ENCODE measurements around the gene AOC2.

Gene AOC2

GRCh38 chr17:42844271-42844670 lies at the start of gene AOC2:
TSS of gene AOC2 (plus strand) at chr17:42844580. CDS start at chr17:42844627, 47 bp downstream.
- Histone ChIP-seq H3K27ac (ENCODE audit: low read depth, low read length) (no peak within 1 kb of the TSS), H3K4me1 (ENCODE audit: control insufficient read depth in 1 of 2, insufficient read depth in 2 of 2, low read length in 2 of 2) (peaks cover 0 to 2% of the 10 kb centered on the region in 2 donors), H3K27me3 (ENCODE audit: control insufficient read depth in 1 of 2, insufficient read depth in 2 of 2, low read length in 2 of 2) (no peaks in the 10 kb centered on the region), H3K9ac (ENCODE audit: low read depth in 1 of 2, low read length in 2 of 2) (no peak within 1 kb of the TSS), H3K9me3 (ENCODE audit: control insufficient read depth in 1 of 2, low read length in 2 of 2) (no peaks in the 10 kb centered on the region), H3K4me3 (ENCODE audit: low read depth in 1 of 2, low read length in 2 of 2) (no peak within 1 kb of the TSS), H3K36me3 (ENCODE audit: control insufficient read depth in 1 of 2, insufficient read depth in 2 of 2, low read length in 2 of 2) (peaks cover 39 to 53% of the 10 kb centered on the region in 2 donors)

DNA sequence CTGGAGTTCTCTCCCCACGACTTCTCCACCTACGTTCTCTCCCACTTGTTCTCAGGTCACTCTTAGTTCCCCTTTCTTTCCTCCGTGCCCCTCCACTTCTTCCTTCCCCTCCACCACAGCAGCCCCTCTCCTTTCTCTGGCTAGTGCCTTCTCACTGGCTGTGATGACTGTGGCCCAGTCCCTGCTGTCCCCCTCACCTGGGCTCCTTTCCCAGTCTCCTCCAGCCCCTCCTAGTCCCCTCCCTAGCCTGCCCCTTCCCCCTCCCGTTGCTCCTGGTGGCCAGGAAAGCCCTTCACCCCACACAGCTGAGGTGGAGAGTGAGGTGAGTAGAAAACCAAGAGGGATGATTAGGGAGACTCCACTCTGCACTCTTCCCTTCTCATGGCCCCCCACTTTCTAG lies 49.3 kb upstream of the AOC2 start:
- Histone ChIP-seq H3K36me3 (ENCODE audit: control insufficient read depth in 1 of 2, insufficient read depth in 2 of 2, low read length in 2 of 2) (peaks cover 7 to 10% of the 10 kb centered on the region in 2 donors), H3K27me3 (ENCODE audit: control insufficient read depth in 1 of 2, insufficient read depth in 2 of 2, low read length in 2 of 2) (no peaks in the 10 kb centered on the region), H3K4me1 (ENCODE audit: control insufficient read depth in 1 of 2, insufficient read depth in 2 of 2, low read length in 2 of 2) (peaks cover 20 to 29% of the 10 kb centered on the region in 2 donors), H3K4me3 (ENCODE audit: low read depth in 1 of 2, low read length in 2 of 2) (no peak overlapping the region), H3K9ac (ENCODE audit: low read depth in 1 of 2, low read length in 2 of 2) (peak overlapping the region in 1 of 2 donors; percentile 14), H3K9me3 (ENCODE audit: control insufficient read depth in 1 of 2, low read length in 2 of 2) (no peaks in the 10 kb centered on the region), H3K27ac (ENCODE audit: low read depth, low read length) (no peak overlapping the region)

GRCh38 chr17:42795465-42795864 lies 48.9 kb upstream of the AOC2 start:
- peak overlapping the region in 1 of 2 donors; percentile 14 for H3K9ac ChIP-seq (ENCODE audit: low read depth in 1 of 2, low read length in 2 of 2)
- no peak overlapping the region for H3K27ac ChIP-seq (ENCODE audit: low read depth, low read length)
- no peaks in the 10 kb centered on the region for H3K27me3 ChIP-seq (ENCODE audit: control insufficient read depth in 1 of 2, insufficient read depth in 2 of 2, low read length in 2 of 2)
- peaks cover 20 to 29% of the 10 kb centered on the region in 2 donors for H3K4me1 ChIP-seq (ENCODE audit: control insufficient read depth in 1 of 2, insufficient read depth in 2 of 2, low read length in 2 of 2)
- no peak overlapping the region for H3K4me3 ChIP-seq (ENCODE audit: low read depth in 1 of 2, low read length in 2 of 2)
- no peaks in the 10 kb centered on the region for H3K9me3 ChIP-seq (ENCODE audit: control insufficient read depth in 1 of 2, low read length in 2 of 2)
- H3K36me3 ChIP-seq (ENCODE audit: control insufficient read depth in 1 of 2, insufficient read depth in 2 of 2, low read length in 2 of 2): peaks cover 7 to 10% of the 10 kb centered on the region in 2 donors

GRCh38 chr17:42796066-42796758 lies 48.2 kb upstream of the AOC2 start:
- Histone ChIP-seq H3K27me3 (ENCODE audit: control insufficient read depth in 1 of 2, insufficient read depth in 2 of 2, low read length in 2 of 2) (no peaks in the 10 kb centered on the region), H3K9me3 (ENCODE audit: control insufficient read depth in 1 of 2, low read length in 2 of 2) (no peaks in the 10 kb centered on the region), H3K36me3 (ENCODE audit: control insufficient read depth in 1 of 2, insufficient read depth in 2 of 2, low read length in 2 of 2) (peaks cover 7 to 10% of the 10 kb centered on the region in 2 donors), H3K27ac (ENCODE audit: low read depth, low read length) (peak overlapping the region; percentile 71), H3K9ac (ENCODE audit: low read depth in 1 of 2, low read length in 2 of 2) (peak overlapping the region in 1 of 2 donors; percentile 98), H3K4me1 (ENCODE audit: control insufficient read depth in 1 of 2, insufficient read depth in 2 of 2, low read length in 2 of 2) (peaks cover 20 to 29% of the 10 kb centered on the region in 2 donors), H3K4me3 (ENCODE audit: low read depth in 1 of 2, low read length in 2 of 2) (peak overlapping the region; percentile 24 to 93)

DNA sequence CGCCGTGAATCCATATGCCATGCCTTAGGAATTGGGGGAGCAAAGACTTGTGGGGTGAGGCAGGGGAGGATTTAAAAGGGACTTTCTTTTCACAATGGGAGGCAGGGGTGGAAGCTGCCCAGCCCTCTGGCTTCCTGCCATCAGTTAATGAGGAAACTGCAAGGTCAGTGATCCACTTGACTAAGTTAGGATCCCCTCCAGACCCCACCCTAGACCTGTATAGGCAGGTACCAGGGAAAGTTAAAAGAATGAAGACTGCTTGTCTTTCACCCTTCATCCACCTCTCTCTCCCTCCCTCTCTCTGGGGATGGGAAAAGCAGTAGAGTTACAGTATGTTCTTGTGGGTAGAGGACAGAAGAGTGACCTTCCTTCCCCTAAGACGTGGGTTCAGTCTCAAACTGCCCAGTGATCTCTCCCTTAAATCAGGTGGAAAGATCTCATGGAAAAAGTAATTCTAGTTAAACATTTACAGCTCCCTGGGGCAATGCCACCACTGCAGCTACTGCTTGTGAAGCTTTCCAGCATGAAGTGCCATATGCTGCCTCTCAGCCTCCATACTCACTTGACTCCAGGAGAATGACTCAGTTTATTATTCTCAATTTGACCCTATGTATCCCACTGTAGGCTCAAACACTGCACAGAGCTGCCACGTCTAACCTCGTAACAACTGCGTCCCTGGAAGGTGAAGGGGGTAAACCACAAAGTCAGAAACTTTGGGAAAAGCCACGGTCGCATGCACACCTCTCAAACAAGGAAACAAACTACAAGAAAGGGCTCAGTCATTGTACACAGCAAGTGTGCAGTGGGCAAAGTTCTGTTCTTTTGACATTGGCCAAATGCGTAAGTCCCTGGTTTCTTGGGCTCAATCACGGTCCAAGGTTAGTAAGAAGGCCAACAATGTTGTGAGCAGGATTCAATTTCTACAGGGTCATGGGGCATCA lies 47.0 kb upstream of the AOC2 start:
- Histone ChIP-seq H3K27ac (ENCODE audit: low read depth, low read length) (peak overlapping the region; percentile 72), H3K9me3 (ENCODE audit: control insufficient read depth in 1 of 2, low read length in 2 of 2) (no peaks in the 10 kb centered on the region), H3K36me3 (ENCODE audit: control insufficient read depth in 1 of 2, insufficient read depth in 2 of 2, low read length in 2 of 2) (peaks cover 7 to 10% of the 10 kb centered on the region in 2 donors), H3K9ac (ENCODE audit: low read depth in 1 of 2, low read length in 2 of 2) (peak overlapping the region; percentile 87 to 98), H3K4me1 (ENCODE audit: control insufficient read depth in 1 of 2, insufficient read depth in 2 of 2, low read length in 2 of 2) (peaks cover 20 to 29% of the 10 kb centered on the region in 2 donors), H3K4me3 (ENCODE audit: low read depth in 1 of 2, low read length in 2 of 2) (peak overlapping the region; percentile 93 to 95), H3K27me3 (ENCODE audit: control insufficient read depth in 1 of 2, insufficient read depth in 2 of 2, low read length in 2 of 2) (no peaks in the 10 kb centered on the region)

- Histone ChIP-seq H3K4me3 (ENCODE audit: low read depth in 1 of 2, low read length in 2 of 2) (peak overlapping the region; percentile 93 to 95), H3K27me3 (ENCODE audit: control insufficient read depth in 1 of 2, insufficient read depth in 2 of 2, low read length in 2 of 2) (no peaks in the 10 kb centered on the region), H3K36me3 (ENCODE audit: control insufficient read depth in 1 of 2, insufficient read depth in 2 of 2, low read length in 2 of 2) (peaks cover 7 to 10% of the 10 kb centered on the region in 2 donors), H3K4me1 (ENCODE audit: control insufficient read depth in 1 of 2, insufficient read depth in 2 of 2, low read length in 2 of 2) (peaks cover 23 to 30% of the 10 kb centered on the region in 2 donors), H3K9ac (ENCODE audit: low read depth in 1 of 2, low read length in 2 of 2) (peak overlapping the region; percentile 87 to 98), H3K27ac (ENCODE audit: low read depth, low read length) (peak overlapping the region; percentile 72), H3K9me3 (ENCODE audit: control insufficient read depth in 1 of 2, low read length in 2 of 2) (no peaks in the 10 kb centered on the region)
These were observed 46.4 kb upstream of the AOC2 start for GRCh38 chr17:42798011-42798382.

DNA sequence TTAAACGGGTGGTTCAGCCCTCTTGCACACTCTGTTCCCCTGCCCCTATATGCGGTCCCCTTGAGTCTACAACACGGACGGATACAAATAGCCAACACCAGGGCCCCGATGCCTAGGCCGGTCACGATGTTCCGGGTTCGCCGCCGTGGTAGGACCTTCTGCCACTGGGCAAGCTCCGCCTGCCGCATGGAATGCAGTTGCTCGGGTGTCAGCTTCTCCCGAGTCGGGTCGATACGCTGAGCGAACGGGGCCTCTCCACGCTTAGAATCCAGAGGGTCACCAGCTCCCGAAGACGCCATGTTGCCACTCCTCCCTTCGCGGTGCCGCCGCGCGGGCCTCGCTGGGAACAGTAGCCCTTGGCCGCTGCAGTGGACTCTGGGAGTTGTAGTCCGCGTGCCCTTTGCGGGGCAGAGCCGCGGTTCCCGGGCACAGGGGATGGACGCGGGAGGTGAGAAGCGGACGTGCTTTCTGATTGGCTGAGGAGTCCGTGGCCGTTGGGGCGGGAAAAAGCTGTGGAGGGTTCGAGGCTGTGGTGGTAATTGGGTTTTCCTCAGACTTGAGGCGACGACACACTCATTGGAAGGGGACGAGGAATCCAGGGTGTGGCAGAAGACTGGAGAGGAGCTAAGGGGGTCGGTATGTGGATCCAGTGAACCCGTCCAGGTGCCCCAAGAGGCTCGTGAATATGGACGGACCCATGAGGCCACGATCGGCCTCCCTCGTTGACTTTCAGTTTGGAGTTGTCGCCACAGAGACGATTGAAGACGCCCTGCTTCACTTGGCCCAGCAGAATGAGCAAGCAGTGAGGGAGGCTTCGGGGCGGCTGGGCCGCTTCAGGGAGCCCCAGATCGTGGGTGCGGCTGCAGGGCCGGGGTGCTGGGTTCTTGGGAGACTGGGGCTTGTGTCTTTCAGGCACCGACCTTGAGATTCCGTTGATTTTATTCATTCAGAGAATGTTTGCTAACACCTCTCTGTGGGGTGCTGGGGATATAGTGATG lies 45.7 kb upstream of the AOC2 start, which contains the start of the genes CNTD1 and COA3:
TSS of gene CNTD1 (plus strand) at position 479 of the 998 bp plus-strand sequence. CDS start at position 686, 207 bp downstream.
TSS of gene COA3 (minus strand) at position 322 of the 998 bp plus-strand sequence. CDS start at position 299, 23 bp downstream.
- no peaks in the 10 kb centered on the region for H3K27me3 ChIP-seq (ENCODE audit: control insufficient read depth in 1 of 2, insufficient read depth in 2 of 2, low read length in 2 of 2)
- H3K27ac ChIP-seq (ENCODE audit: low read depth, low read length): peak within 1 kb of the TSS; percentile 72
- no peaks in the 10 kb centered on the region for H3K9me3 ChIP-seq (ENCODE audit: control insufficient read depth in 1 of 2, low read length in 2 of 2)
- H3K9ac ChIP-seq (ENCODE audit: low read depth in 1 of 2, low read length in 2 of 2): peak within 1 kb of the TSS; percentile 87 to 98
- peaks cover 26 to 34% of the 10 kb centered on the region in 2 donors for H3K4me1 ChIP-seq (ENCODE audit: control insufficient read depth in 1 of 2, insufficient read depth in 2 of 2, low read length in 2 of 2)
- H3K4me3 ChIP-seq (ENCODE audit: low read depth in 1 of 2, low read length in 2 of 2): peak within 1 kb of the TSS; percentile 93 to 95
- H3K36me3 ChIP-seq (ENCODE audit: control insufficient read depth in 1 of 2, insufficient read depth in 2 of 2, low read length in 2 of 2): peaks cover 7 to 10% of the 10 kb centered on the region in 2 donors

DNA sequence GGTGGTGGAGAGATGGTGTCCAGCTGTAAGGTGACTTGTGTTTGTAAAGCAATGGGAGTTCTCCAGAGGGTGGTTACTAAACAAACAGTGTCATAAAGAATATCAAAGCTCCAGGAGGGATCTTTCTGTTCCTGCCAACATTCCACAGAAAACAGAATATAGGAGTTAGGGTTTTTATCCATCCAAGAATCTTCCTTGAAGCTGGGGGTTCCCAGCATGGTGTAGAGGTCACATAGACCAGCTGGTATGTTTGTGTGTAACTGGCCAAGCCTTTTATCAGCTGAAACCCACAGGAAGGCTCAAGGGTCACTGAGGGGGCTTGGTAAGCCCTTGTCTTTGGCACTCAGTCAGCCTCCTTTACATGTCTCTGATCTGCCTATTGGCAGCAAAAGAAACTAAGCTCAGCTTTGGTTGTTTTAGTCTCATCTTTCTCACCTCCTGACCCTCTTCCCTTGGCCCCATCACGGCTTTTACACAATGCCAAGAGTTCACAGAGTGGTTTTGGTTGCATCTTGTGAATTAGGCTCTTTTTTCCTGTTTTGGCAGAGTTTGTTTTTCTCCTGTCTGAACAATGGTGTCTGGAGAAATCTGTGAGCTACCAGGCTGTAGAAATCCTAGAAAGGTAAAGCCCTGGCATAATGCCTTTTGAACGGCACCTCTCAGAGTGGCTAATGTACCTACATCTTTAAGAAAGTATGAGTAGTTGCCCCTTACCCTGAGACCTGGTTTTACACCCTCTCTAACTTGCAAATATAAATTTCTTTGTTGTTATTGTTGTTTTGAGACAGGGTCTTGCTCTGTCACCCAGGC lies 41.1 kb upstream of the AOC2 start:
- no peaks in the 10 kb centered on the region for H3K27me3 ChIP-seq (ENCODE audit: control insufficient read depth in 1 of 2, insufficient read depth in 2 of 2, low read length in 2 of 2)
- H3K4me3 ChIP-seq (ENCODE audit: low read depth in 1 of 2, low read length in 2 of 2): no peak overlapping the region
- no peaks in the 10 kb centered on the region for H3K36me3 ChIP-seq (ENCODE audit: control insufficient read depth in 1 of 2, insufficient read depth in 2 of 2, low read length in 2 of 2)
- H3K4me1 ChIP-seq (ENCODE audit: control insufficient read depth in 1 of 2, insufficient read depth in 2 of 2, low read length in 2 of 2): peaks cover 14 to 27% of the 10 kb centered on the region in 2 donors
- H3K27ac ChIP-seq (ENCODE audit: low read depth, low read length): no peak overlapping the region
- no peak overlapping the region for H3K9ac ChIP-seq (ENCODE audit: low read depth in 1 of 2, low read length in 2 of 2)
- no peaks in the 10 kb centered on the region for H3K9me3 ChIP-seq (ENCODE audit: control insufficient read depth in 1 of 2, low read length in 2 of 2)
